GM18868 (cell line): ENCODE data around the gene FBLN1.
"Not testable (repeated sequence)": the region's sequence is repeated elsewhere in the genome, so short reads cannot be mapped to it uniquely, and the experiment has no call there.

Experiments
- ATAC-seq: cut with Tn5 transposase; IDR thresholded peaks from one replicate; pipeline ENCODE4 v1.9.1; 2021; ENCODE audit warnings: mild to moderate bottlenecking, moderate library complexity; ENCODE audit not compliant: unreplicated experiment

Gene FBLN1

GRCh38 chr22:45526768-45527360 is 24.2 kb downstream of the FBLN1 start:
- no peak for ATAC-seq

- no peak for ATAC-seq
These were observed 24.8 kb downstream of the FBLN1 start for GRCh38 chr22:45527456-45527855.

- no peak for ATAC-seq
These were observed 25.4 kb downstream of the FBLN1 start for GRCh38 chr22:45528046-45528445.

GRCh38 chr22:45529105-45529504 is 26.4 kb downstream of the FBLN1 start:
- ATAC-seq, result no peak

GRCh38 chr22:45529971-45530575 is 27.4 kb downstream of the FBLN1 start:
- ATAC-seq, result no peak

GRCh38 chr22:45531441-45532234 is 29.0 kb downstream of the FBLN1 start:
- no peak for ATAC-seq

GRCh38 chr22:45532235-45532631 is 29.6 kb downstream of the FBLN1 start:
- no peak for ATAC-seq

GRCh38 chr22:45533703-45534102 is 31.0 kb downstream of the FBLN1 start:
- no peak for ATAC-seq

- no peak for ATAC-seq
These were observed 31.9 kb downstream of the FBLN1 start for GRCh38 chr22:45534339-45535192.

- ATAC-seq, result no peak
These were observed 32.6 kb downstream of the FBLN1 start for GRCh38 chr22:45535290-45535689.

GRCh38 chr22:45535835-45536234 is 33.2 kb downstream of the FBLN1 start:
- ATAC-seq, result not testable (repeated sequence)

- no peak for ATAC-seq
These were observed 35.1 kb downstream of the FBLN1 start for GRCh38 chr22:45537734-45538181.

- ATAC-seq, result no peak
These were observed 35.6 kb downstream of the FBLN1 start for GRCh38 chr22:45538281-45538680.

GRCh38 chr22:45540122-45540521 is 37.4 kb downstream of the FBLN1 start:
- ATAC-seq, result no peak

- ATAC-seq, result no peak
These were observed 38.8 kb downstream of the FBLN1 start for GRCh38 chr22:45541382-45541979.

GRCh38 chr22:45542001-45542520 is 39.4 kb downstream of the FBLN1 start:
- ATAC-seq, result no peak

GRCh38 chr22:45542736-45543135 is 40.1 kb downstream of the FBLN1 start:
- not testable (repeated sequence) for ATAC-seq

GRCh38 chr22:45543243-45543642 is 40.6 kb downstream of the FBLN1 start:
- no peak for ATAC-seq

- no peak for ATAC-seq
These were observed 42.0 kb downstream of the FBLN1 start for GRCh38 chr22:45544588-45545170.
